H1 (cell line): Measurements from ENCODE around the gene MBNL2. TPM values are rescaled to one million over a fixed set of nuclear protein-coding genes. Genes with fewer than 3 reads are reported as not detected.

ENCODE experiments used
- CHD7 ChIP-seq: fragments of 300-600 bp; sonication (generic); IDR thresholded peaks from 2 replicates; pipeline ENCODE4 v1.7.1; 2012; ENCODE audit warnings: low read length, moderate library complexity, mild to moderate bottlenecking, inconsistent platforms; ENCODE audit not compliant: insufficient replicate concordance
- CREB1 ChIP-seq: IDR thresholded peaks from 2 replicates; pipeline ENCODE4 v1.6.1; 2012; ENCODE audit warnings: inconsistent platforms
- E2F6 ChIP-seq: IDR thresholded peaks from 2 replicates; pipeline ENCODE4 v1.6.1; 2012; ENCODE audit warnings: inconsistent platforms
- KDM5A ChIP-seq: fragments of 200-600 bp; IDR thresholded peaks from 2 replicates; pipeline ENCODE4 v1.7.1; 2012; ENCODE audit warnings: mild to moderate bottlenecking, low read length, inconsistent platforms, mixed read lengths
- NRF1 ChIP-seq: IDR thresholded peaks from 2 replicates; pipeline ENCODE4 v1.6.1; 2011; ENCODE audit warnings: mild to moderate bottlenecking, low read depth, low read length, improper control_type of control experiment
- SIRT6 ChIP-seq: IDR thresholded peaks from one replicate; pipeline ENCODE4 v1.7.1; 2012; ENCODE audit warnings: low read length, inconsistent platforms
- SIX5 ChIP-seq: IDR thresholded peaks from 2 replicates; pipeline ENCODE4 v1.6.1; 2011; ENCODE audit warnings: mild to moderate bottlenecking, low read depth, low read length
- SP1 ChIP-seq: IDR thresholded peaks from 2 replicates; pipeline ENCODE4 v1.6.1; 2011; ENCODE audit warnings: low read depth, low read length
- polyA plus RNA-seq, 7 experiments: library from polyadenylated mRNA; depleted of rRNA in 3 of 7; stranded (reverse) in 5 of 7; unstranded in 2 of 7; fragments of >200 nt in 5 of 7; fragments of 200-250 nt in 2 of 7; gene quantifications; 1 replicate in 5 of 7; 2 replicates in 1 of 7; 4 replicates in 1 of 7; pipeline versions ENCODE4 v1.2.1 to v1.2.3, GENCODE V29; 2011 to 2013; ENCODE audit warnings: missing spikeins in 2 of 7, mixed read lengths in 2 of 7
- total RNA-seq: library from RNA; stranded (reverse); fragmentation: NEBNext Ultra II Directional; extraction: Animal tissue kit (Norgen Biotek cat#: 25700); gene quantifications from 2 replicates; pipeline ENCODE4 v1.2.1, GENCODE V29; 2021

The MBNL2 gene
- total and polyA plus RNA-seq, 2 of the 8 experiments (the other 6 are each of a cell fraction or from before 2014, with no cell fraction given) = 1.0 to 2.6 TPM

GRCh38 chr13:97440598-97441170, 218.6 kb downstream of the MBNL2 start (continued):
- TF ChIP-seq CHD7 (no peak), SIX5 (no peak), NRF1 (no peak), E2F6 (no peak), SIRT6 (no peak), KDM5A (no peak), CREB1 (no peak), SP1 (no peak)
